Motor neuron (in vitro differentiated cells): ENCODE results near the gene CTXND2. TPM values are rescaled to one million over a fixed set of nuclear protein-coding genes. Genes with fewer than 3 reads are reported as not detected.
A peak's percentile ranks its signal among the peaks of the same experiment; 100 is the strongest.
"Not testable (repeated sequence)": the region's sequence is repeated elsewhere in the genome, so short reads cannot be mapped to it uniquely, and the experiment has no call there.

ENCODE experiments used
- ATAC-seq, 8 experiments: fragments of 200-7000 bp; cut with Tn5 transposase; replicated peaks in 6 of 8; 2 replicates each; pipeline ENCODE4 v1.8.0; 2021; ENCODE audit warnings: mild to moderate bottlenecking in 8 of 8, moderate library complexity in 8 of 8
- H3K27ac ChIP-seq, 2 donors: fragments of 250-450 bp; sonication (Bioruptor Pico); 2 replicates each; pipeline ENCODE4 v1.9.0; 2021; ENCODE audit warnings: antibody characterized with exemption in 2 of 2, mild to moderate bottlenecking in 2 of 2, moderate library complexity in 1 of 2
- H3K4me1 ChIP-seq, 2 donors: fragments of 250-450 bp; sonication (Bioruptor Pico); replicated peaks in 1 of 2; 2 replicates each; pipeline ENCODE4 v1.6.1; 2021; ENCODE audit warnings: antibody characterized with exemption in 2 of 2, mild to moderate bottlenecking in 2 of 2, moderate library complexity in 1 of 2
- H3K4me3 ChIP-seq, 5 donors: fragments of 250-450 bp; sonication (Bioruptor Pico); 2 replicates each; pipeline ENCODE4 v1.9.0; 2021; ENCODE audit warnings: antibody characterized with exemption in 5 of 5, mild to moderate bottlenecking in 5 of 5, moderate library complexity in 4 of 5
- WGBS, 10 experiments: fragments of 450-650 bp; shearing (Covaris generic); methylation state at CpG; one replicate each; pipeline ENCODE4 v1.0.0; 2022; 5-methylcytosine and 5-hydroxymethylcytosine counted together
- in situ Hi-C, 9 experiments: fragments of 400-800 bp; cut with MboI; loops; one replicate each; pipeline ENCODE4 v1.15.0; 2021; ENCODE audit warnings: low sequenced_read_pairs in 9 of 9, low pct_unique_long_range_greater_than_20kb in 2 of 9; ENCODE audit not compliant: unreplicated experiment in 9 of 9
- total RNA-seq, 8 experiments: library from RNA; unstranded; fragments of 300-600 nt; gene quantifications; 2 replicates each; pipeline versions ENCODE4 v1.2.3 to v1.2.4, GENCODE V29; 2022

Gene CTXND2
- total RNA-seq, 8 experiments from 2014 or later = 0.21 to 1.3 (median 0.27) TPM; not detected in 5

DNA sequence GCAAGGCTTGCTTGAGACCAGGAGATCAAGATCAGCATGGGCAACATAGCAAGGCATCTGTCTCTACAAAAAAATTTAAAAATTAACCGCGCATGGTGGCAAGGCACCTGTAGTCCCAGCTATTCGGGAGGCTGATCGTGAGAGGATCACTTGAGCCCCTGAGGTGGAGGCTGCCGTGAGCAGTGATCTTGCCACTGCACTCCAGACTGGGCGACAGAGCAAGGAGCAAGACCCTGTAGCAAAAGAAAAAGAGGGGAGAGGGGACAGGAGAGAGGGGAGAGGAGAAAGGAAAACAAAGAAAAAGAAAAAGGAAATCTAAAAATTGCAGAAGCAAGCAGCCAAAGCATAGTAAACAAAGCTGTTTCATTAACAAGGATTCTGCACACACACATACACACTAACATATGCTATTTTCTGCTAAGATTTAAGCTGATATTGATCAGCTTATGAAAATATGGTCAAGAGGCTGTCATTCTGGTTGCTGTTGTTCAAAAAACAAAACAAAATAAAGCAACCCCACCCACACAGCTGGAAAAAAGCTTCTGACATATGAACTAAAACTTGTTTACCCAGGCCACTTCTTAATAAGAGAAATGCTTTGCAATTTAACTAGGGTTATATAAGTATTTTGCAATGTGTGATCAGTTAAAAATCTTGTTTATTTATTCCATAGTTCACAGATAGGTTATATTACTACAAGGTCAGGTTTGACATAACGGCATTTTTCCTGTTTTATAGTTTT, 12.3 kb upstream of the CTXND2 start:
- in situ Hi-C loops = no loop called here

DNA sequence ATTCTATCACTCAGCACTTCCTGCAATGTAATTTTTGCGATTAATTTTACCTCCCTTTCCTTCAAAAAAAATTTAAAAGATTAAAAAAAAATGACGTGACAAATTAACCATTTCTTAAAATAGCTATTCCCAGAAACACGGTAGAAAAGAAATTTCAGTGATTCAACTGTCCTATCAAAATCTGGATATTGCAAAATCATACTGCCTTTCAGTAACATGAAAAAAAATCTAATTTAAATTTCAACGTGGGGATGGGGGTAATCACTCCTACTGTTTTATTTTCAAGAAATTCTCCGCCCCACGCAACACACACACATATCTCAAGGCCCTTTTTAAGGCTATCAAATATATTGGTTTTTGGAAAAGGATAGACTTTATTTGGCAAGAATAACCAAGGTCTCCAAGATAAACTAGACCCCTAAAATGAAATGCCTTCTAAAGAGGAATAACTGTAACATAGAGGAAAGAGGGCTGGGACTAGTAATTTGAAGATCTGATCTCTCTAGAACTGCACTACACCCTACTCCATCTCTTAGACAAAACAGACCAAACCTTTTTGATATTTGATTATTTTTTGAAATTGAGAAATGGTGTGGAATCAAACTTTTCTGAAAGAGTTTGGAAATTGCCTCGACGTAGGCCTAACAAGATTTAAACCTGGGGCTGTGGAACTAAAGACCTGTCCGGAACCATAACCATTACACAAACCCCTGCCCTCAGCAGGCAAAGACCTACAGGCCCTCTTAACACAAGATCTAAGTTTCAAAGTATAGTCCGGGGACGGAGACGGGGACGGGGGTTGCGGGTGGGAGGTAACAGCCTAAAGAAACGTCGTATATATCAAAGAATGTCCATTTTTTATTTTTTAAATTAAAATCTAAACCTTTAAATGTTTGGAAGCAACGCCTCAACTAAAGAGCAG, 11.5 kb upstream of the CTXND2 start:
- H3K4me1 ChIP-seq = peaks cover 8 to 12% of the 10 kb centered on the region in 2 donors
- in situ Hi-C loops = no loop called here
- no peak for ATAC-seq
- 0 to 18% (median 7%) methylated on average over 3 to 17 of the region's 17 CpGs for WGBS, 10 experiments
- peak overlapping the region; percentile 57 to 89 (median 81) for H3K4me3 ChIP-seq
- H3K27ac ChIP-seq = peak overlapping the region; percentile 92 to 94

More for the DNA sequence above, 12.3 kb upstream of the CTXND2 start:
- Histone ChIP-seq H3K27ac (peak overlapping the region in 1 of 2 donors; percentile 92), H3K4me3 (peak overlapping the region; percentile 57 to 89 (median 81)), H3K4me1 (peaks cover 8 to 12% of the 10 kb centered on the region in 2 donors)
- WGBS, 10 experiments = 9 to 83% (median 39%) methylated on average over 1 to 7 of the region's 7 CpGs
- ATAC-seq = no peak

- peak; percentile 42 to 76 (median 70) for ATAC-seq
- Histone ChIP-seq H3K4me3 (peak overlapping the region; percentile 57 to 89 (median 81)), H3K4me1 (peaks cover 8 to 12% of the 10 kb centered on the region in 2 donors), H3K27ac (peak overlapping the region; percentile 92 to 94)
- in situ Hi-C loops = no loop called here
- 0 to 3% (median 0%) methylated on average over 4 to 10 of the region's 23 CpGs; no CpG with 5 or more reads in 7 of the 10 experiments for WGBS, 10 experiments
Observed at GRCh38 chr1:150876119-150876454, 10.8 kb upstream of the CTXND2 start.

DNA sequence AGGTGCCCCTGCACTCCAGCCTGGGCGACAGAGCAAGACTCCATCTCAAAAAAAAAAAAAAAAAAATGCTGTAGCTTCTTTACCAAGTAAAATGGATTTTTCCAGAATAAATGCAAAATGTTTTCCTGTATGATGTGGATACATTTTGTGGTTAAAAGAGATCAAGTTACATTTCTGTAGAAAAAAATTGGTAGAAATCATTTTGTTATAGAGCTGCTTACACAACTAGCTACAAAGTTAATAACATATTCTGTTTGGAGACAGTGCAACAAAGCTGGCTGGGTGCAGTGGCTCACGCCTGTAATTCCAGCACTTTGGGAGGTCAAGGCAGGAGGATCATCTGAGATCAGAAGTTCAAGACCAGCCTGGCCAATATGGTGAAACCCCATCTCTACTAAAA, 8.0 kb upstream of the CTXND2 start:
- H3K4me3 ChIP-seq, H3K27ac ChIP-seq, in situ Hi-C loops, ATAC-seq: not testable (repeated sequence)
- H3K4me1 ChIP-seq = peaks cover 12 to 13% of the 10 kb centered on the region in 2 donors
- 63 to 100% (median 92%) methylated on average over 1 to 2 of the region's 2 CpGs; no CpG with 5 or more reads in 6 of the 10 experiments for WGBS, 10 experiments

- WGBS, 10 experiments = 0 to 29% (median 15%) methylated on average over 1 to 2 of the region's 2 CpGs; no CpG with 5 or more reads in 1 of the 10 experiments
- Histone ChIP-seq H3K4me1 (peaks cover 0 to 5% of the 10 kb centered on the region in 2 donors), H3K27ac (no peak overlapping the region), H3K4me3 (no peak overlapping the region)
- in situ Hi-C loops = no loop called here
- peak in 2 of 8 experiments; percentile 49 to 57 for ATAC-seq
Observed at GRCh38 chr1:150881331-150882070, 5.4 kb upstream of the CTXND2 start.

- in situ Hi-C loops, H3K27ac ChIP-seq, H3K4me3 ChIP-seq, ATAC-seq, H3K4me1 ChIP-seq: not testable (repeated sequence)
- 77 to 100% (median 97%) methylated on average over 1 to 5 of the region's 5 CpGs for WGBS, 10 experiments
Observed at GRCh38 chr1:150883121-150883520, 3.8 kb upstream of the CTXND2 start.

GRCh38 chr1:150888727-150889126, 1.8 kb downstream of the CTXND2 start:
- H3K27ac ChIP-seq = no peak overlapping the region
- WGBS, 10 experiments = 60 to 100% (median 85%) methylated on average over 1 to 8 of the region's 8 CpGs; no CpG with 5 or more reads in 2 of the 10 experiments
- in situ Hi-C loops = no loop called here
- H3K4me1 ChIP-seq = no peaks in the 10 kb centered on the region
- ATAC-seq = no peak
- no peak overlapping the region for H3K4me3 ChIP-seq

- Histone ChIP-seq H3K4me1 (no peaks in the 10 kb centered on the region), H3K27ac (no peak overlapping the region), H3K4me3 (no peak overlapping the region)
- no peak for ATAC-seq
- in situ Hi-C loops = no loop called here
- 40 to 100% (median 73%) methylated on average over 1 of the region's 1 CpG; no CpG with 5 or more reads in 4 of the 10 experiments for WGBS, 10 experiments
Observed at GRCh38 chr1:150890033-150890416, 3.1 kb downstream of the CTXND2 start.

GRCh38 chr1:150893336-150893913, 6.5 kb downstream of the CTXND2 start:
- ATAC-seq = no peak
- 57 to 100% (median 76%) methylated on average over 1 to 3 of the region's 3 CpGs; no CpG with 5 or more reads in 3 of the 10 experiments for WGBS, 10 experiments
- H3K27ac ChIP-seq = no peak overlapping the region
- no peaks in the 10 kb centered on the region for H3K4me1 ChIP-seq
- in situ Hi-C loops = no loop called here
- no peak overlapping the region for H3K4me3 ChIP-seq

GRCh38 chr1:150895618-150896017, 8.7 kb downstream of the CTXND2 start:
- no peak overlapping the region for H3K4me3 ChIP-seq
- H3K27ac ChIP-seq = no peak overlapping the region
- peak in 6 of 8 experiments; percentile 98 to 100 (median 100) for ATAC-seq
- in situ Hi-C loops = no loop called here
- H3K4me1 ChIP-seq = no peaks in the 10 kb centered on the region
- 17 to 94% (median 77%) methylated on average over 1 to 4 of the region's 4 CpGs; no CpG with 5 or more reads in 2 of the 10 experiments for WGBS, 10 experiments

- in situ Hi-C loops, H3K4me3 ChIP-seq, H3K27ac ChIP-seq, H3K4me1 ChIP-seq, ATAC-seq: not testable (repeated sequence)
- WGBS, 10 experiments = 78 to 95% (median 86%) methylated on average over 1 to 7 of the region's 8 CpGs; no CpG with 5 or more reads in 3 of the 10 experiments
Observed at GRCh38 chr1:150899795-150900194, 12.9 kb downstream of the CTXND2 start.

GRCh38 chr1:150902346-150902745, 15.4 kb downstream of the CTXND2 start:
- in situ Hi-C loops = no loop called here

More at GRCh38 chr1:150902346-150902745, 15.4 kb downstream of the CTXND2 start:
- H3K4me3 ChIP-seq = no peak overlapping the region
- ATAC-seq = no peak
- 11 to 100% (median 82%) methylated on average over 1 to 5 of the region's 5 CpGs; no CpG with 5 or more reads in 4 of the 10 experiments for WGBS, 10 experiments
- no peaks in the 10 kb centered on the region for H3K4me1 ChIP-seq
- no peak overlapping the region for H3K27ac ChIP-seq
